Transverse colon (tissue), 4 donors: ENCODE data around the gene SDS. TPM values are rescaled to one million over a fixed set of nuclear protein-coding genes. Genes with fewer than 3 reads are reported as not detected.

Source experiments
- DNase-seq: peaks from one replicate; pipeline ENCODE4 v3.0.0-alpha.2; 2019
- H3K27ac ChIP-seq, 4 donors: fragments of 200-600 bp; sonication (generic); 2 replicates each; pipeline ENCODE4 v1.5.1; 2016 to 2018; ENCODE audit warnings: inconsistent platforms in 4 of 4
- H3K27me3 ChIP-seq: fragments of 200-600 bp; sonication (generic); 2 replicates; pipeline ENCODE4 v1.5.1; 2017; ENCODE audit warnings: inconsistent platforms
- H3K36me3 ChIP-seq, 4 donors: fragments of 200-600 bp; sonication (generic); 2 replicates each; pipeline ENCODE4 v1.5.1; 2017 to 2019; ENCODE audit warnings: inconsistent platforms in 4 of 4
- H3K4me1 ChIP-seq, 4 donors: fragments of 200-600 bp; sonication (generic); 2 replicates each; pipeline ENCODE4 v1.5.1; 2017 to 2020; ENCODE audit warnings: inconsistent platforms in 4 of 4
- H3K4me3 ChIP-seq, 4 donors: fragments of 200-600 bp; sonication (generic); 1 replicate in 1 of 4; 2 replicates in 3 of 4; pipeline versions ENCODE4 v1.5.1 to v1.6.1; 2017 to 2019; ENCODE audit warnings: inconsistent platforms in 4 of 4
- H3K9me3 ChIP-seq, 2 donors: fragments of 200-600 bp; sonication (generic); 2 replicates each; pipeline ENCODE4 v1.5.1; 2017 to 2019; ENCODE audit warnings: inconsistent platforms in 2 of 2
- EP300 ChIP-seq: sonication (generic); formaldehyde crosslinking; IDR thresholded peaks from one replicate; pipeline ENCODE4 v1.6.1; 2017; ENCODE audit warnings: antibody characterized with exemption, low read depth
- POLR2A ChIP-seq: fragments of 450-650 bp; IDR thresholded peaks from one replicate; pipeline ENCODE4 v1.6.1; 2016; ENCODE audit warnings: antibody characterized with exemption, mild to moderate bottlenecking, moderate library complexity
- POLR2AphosphoS5 ChIP-seq, 3 donors: sonication (generic); formaldehyde crosslinking; IDR thresholded peaks; one replicate each; pipeline ENCODE4 v1.6.1; 2016; ENCODE audit warnings: antibody characterized with exemption in 3 of 3
- WGBS, 2 donors: methylation state at CpG; one replicate each; pipeline ENCODE4 v1.1.5; 2018; ENCODE audit warnings: low coverage in 1 of 2; 5-methylcytosine and 5-hydroxymethylcytosine counted together
- in situ Hi-C, 4 donors: fragments of 200-750 bp; cut with MboI; loops; one replicate each; pipeline versions ENCODE4 v1.15.0 to v1.15.1; 2017; ENCODE audit warnings: low sequenced_read_pairs in 3 of 4, low pct_ligation_motif_present in 1 of 4, low pct_unique_long_range_greater_than_20kb in 1 of 4
- intact Hi-C: fragments of 100-400 bp; cut with DNase I; formaldehyde crosslinking; loops from one replicate; pipeline ENCODE4 v1.15.1; 2023; ENCODE audit warnings: low total_unique reads
- total RNA-seq, 4 donors: library from RNA; depleted of rRNA; stranded (reverse); fragments of >200 nt; gene quantifications; one replicate each; pipeline ENCODE4 v1.1.0, GENCODE V29; 2016
- TF ChIP-seq, protein P1 (sequence below), 5 experiments: fragments of 200-600 bp in 3 of 5; fragments of 450-650 bp in 2 of 5; sonication (generic) in 3 of 5; IDR thresholded peaks; 1 replicate in 2 of 5; 2 replicates in 3 of 5; pipeline ENCODE4 v1.5.1; 2016 to 2017; ENCODE audit warnings: antibody characterized with exemption in 5 of 5, inconsistent platforms in 3 of 5, mild to moderate bottlenecking in 2 of 5, moderate library complexity in 1 of 5

The SDS gene
- total RNA-seq, 4 donors from 2014 or later, result 1.2 to 7.1 (median 5.7) TPM; not detected in 1

DNA sequence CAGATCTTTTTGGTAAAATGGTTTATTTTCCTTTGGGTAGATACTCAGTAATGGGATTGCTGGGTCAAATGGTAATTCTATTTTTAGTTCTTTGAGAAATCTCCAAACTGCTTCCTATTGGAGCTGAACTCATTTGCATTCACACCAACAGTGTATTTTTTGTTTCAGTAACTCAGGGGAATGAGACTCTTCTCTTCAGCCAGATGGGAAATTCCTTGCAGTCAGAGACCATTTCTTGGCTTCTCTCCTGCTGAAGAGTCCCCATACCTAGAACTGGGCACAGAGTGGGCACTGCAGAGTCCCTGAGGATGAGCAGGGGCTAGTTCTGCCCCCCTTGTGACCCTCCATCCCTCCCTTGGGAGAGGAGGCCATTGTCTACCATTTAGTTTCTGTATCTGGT lies 29.3 kb upstream of the SDS start:
- H3K27ac ChIP-seq, result no peak overlapping the region
- in situ Hi-C loops (loop anchor here in 2 of 4 donors (10.0 to 25.0 kb wide), 2 partner anchors 238 to 479 kb away; no protein-coding TSS in a partner anchor), intact Hi-C loops (no loop called here)
- DNase-seq, result no peak
- H3K4me1 ChIP-seq, result no peaks in the 10 kb centered on the region
- H3K36me3 ChIP-seq, result no peaks in the 10 kb centered on the region
- no peak overlapping the region for H3K4me3 ChIP-seq
- H3K27me3 ChIP-seq, result peaks cover 4% of the 10 kb centered on the region
- no peak for TF ChIP-seq POLR2A
- no peak for TF ChIP-seq EP300
- TF ChIP-seq, protein P1, sequence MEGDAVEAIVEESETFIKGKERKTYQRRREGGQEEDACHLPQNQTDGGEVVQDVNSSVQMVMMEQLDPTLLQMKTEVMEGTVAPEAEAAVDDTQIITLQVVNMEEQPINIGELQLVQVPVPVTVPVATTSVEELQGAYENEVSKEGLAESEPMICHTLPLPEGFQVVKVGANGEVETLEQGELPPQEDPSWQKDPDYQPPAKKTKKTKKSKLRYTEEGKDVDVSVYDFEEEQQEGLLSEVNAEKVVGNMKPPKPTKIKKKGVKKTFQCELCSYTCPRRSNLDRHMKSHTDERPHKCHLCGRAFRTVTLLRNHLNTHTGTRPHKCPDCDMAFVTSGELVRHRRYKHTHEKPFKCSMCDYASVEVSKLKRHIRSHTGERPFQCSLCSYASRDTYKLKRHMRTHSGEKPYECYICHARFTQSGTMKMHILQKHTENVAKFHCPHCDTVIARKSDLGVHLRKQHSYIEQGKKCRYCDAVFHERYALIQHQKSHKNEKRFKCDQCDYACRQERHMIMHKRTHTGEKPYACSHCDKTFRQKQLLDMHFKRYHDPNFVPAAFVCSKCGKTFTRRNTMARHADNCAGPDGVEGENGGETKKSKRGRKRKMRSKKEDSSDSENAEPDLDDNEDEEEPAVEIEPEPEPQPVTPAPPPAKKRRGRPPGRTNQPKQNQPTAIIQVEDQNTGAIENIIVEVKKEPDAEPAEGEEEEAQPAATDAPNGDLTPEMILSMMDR (IDR thresholded peaks at IDR 0.05), result no peak
- no peak for TF ChIP-seq POLR2AphosphoS5 (IDR thresholded peaks at IDR 0.05)
- no peaks in the 10 kb centered on the region for H3K9me3 ChIP-seq

DNA sequence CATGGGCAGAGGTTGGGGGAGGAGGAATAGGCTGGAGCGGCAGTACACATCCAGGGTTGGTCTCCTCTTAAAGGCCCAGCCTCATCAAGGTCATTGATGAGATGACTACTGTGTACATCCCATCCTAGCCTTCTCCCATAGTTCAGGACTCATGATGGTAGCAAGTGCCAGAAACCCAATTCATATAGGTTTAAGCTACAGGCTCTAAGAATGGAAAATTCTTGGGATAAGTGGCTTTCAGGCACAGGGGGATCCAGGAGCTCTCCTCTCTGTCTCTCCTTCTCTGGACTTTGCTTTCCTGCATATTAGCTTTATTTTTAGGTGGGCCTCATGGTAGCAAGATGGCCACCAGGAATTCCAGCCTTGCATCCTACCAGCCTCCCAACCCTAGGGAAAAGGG lies 24.8 kb upstream of the SDS start:
- intact Hi-C loops (no loop called here), in situ Hi-C loops (loop anchor here (10.0 to 25.0 kb wide), 3 partner anchors 114 to 484 kb away; no protein-coding TSS in a partner anchor)
- H3K36me3 ChIP-seq, result no peaks in the 10 kb centered on the region
- no peak overlapping the region for H3K27ac ChIP-seq
- no peaks in the 10 kb centered on the region for H3K9me3 ChIP-seq
- TF ChIP-seq, protein P1 (IDR thresholded peaks at IDR 0.05), result no peak
- TF ChIP-seq EP300 (no peak), POLR2AphosphoS5 (IDR thresholded peaks at IDR 0.05) (no peak), POLR2A (no peak)
- H3K4me1 ChIP-seq, result no peaks in the 10 kb centered on the region
- peaks cover 4% of the 10 kb centered on the region for H3K27me3 ChIP-seq
- 100% methylated on average over 1 of the region's 1 CpG; no CpG with 5 or more reads in 1 of the 2 donors for WGBS, 2 donors
- no peak overlapping the region for H3K4me3 ChIP-seq
- no peak for DNase-seq

DNA sequence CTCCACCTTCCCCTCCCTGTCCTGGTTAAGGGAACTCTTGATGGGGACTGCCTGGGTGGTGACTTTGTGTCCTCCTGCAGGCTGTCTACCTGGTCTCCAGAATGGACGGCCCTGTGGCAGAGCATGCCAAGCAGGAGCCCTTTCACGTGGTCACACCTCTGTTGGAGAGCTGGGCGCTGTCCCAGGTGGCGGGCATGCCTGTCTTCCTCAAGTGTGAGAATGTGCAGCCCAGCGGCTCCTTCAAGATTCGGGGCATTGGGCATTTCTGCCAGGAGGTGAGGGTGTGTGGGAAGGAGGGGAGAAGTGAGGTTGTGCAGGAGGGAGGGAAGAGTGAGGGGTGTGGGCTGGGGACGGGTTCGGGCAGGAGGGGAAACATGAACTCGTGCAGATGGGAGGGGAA lies 24.2 kb upstream of the SDS start:
- in situ Hi-C loops (loop anchor here (10.0 to 25.0 kb wide), 3 partner anchors 113 to 484 kb away; no protein-coding TSS in a partner anchor), intact Hi-C loops (no loop called here)
- peaks cover 4% of the 10 kb centered on the region for H3K27me3 ChIP-seq
- H3K36me3 ChIP-seq, result no peaks in the 10 kb centered on the region
- 65 to 78% methylated on average over 6 to 9 of the region's 9 CpGs for WGBS, 2 donors
- peaks cover 0 to 4% (median 0%) of the 10 kb centered on the region in 4 donors for H3K4me1 ChIP-seq
- no peak for DNase-seq
- no peaks in the 10 kb centered on the region for H3K9me3 ChIP-seq
- TF ChIP-seq POLR2A (no peak), EP300 (no peak), POLR2AphosphoS5 (IDR thresholded peaks at IDR 0.05) (no peak)
- TF ChIP-seq, protein P1 (IDR thresholded peaks at IDR 0.05), result no peak
- H3K4me3 ChIP-seq, result no peak overlapping the region
- no peak overlapping the region for H3K27ac ChIP-seq

DNA sequence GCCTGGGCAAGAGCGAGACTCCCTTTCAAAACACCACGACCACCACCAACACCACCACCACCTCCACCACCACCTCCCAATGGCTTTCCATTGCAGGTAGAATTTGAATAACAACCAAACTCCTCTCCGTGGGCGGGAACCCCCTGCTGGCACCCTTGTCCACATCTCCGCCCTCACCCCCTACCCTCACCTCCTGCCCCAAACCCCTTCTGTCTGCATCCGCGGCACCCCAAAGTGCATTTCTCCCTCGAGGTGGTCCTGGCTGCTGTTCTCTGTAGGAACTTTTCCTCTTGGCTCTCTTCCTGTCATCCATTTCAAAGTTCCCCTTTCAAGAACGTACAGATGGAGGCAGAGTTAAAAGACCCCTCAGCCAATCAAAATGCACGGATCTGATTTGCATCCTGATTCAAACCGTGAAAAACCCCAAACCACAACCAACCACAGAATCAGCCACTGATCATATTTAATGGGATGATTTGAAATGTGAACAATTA lies 22.3 kb upstream of the SDS start:
- intact Hi-C loops (no loop called here), in situ Hi-C loops (loop anchor here (10.0 to 25.0 kb wide), 3 partner anchors 111 to 486 kb away; no protein-coding TSS in a partner anchor)
- Histone ChIP-seq H3K4me3 (no peak overlapping the region), H3K27me3 (peaks cover 4% of the 10 kb centered on the region), H3K9me3 (no peaks in the 10 kb centered on the region), H3K36me3 (no peaks in the 10 kb centered on the region), H3K4me1 (peaks cover 0 to 16% (median 2%) of the 10 kb centered on the region in 4 donors), H3K27ac (no peak overlapping the region)
- TF ChIP-seq POLR2A (no peak), POLR2AphosphoS5 (IDR thresholded peaks at IDR 0.05) (no peak), EP300 (no peak)
- TF ChIP-seq, protein P1 (IDR thresholded peaks at IDR 0.05), result no peak
- no peak for DNase-seq
- 47 to 63% methylated on average over 6 to 11 of the region's 11 CpGs for WGBS, 2 donors
